ENCODE results near the gene CADM4. TPM values are rescaled to one million over a fixed set of nuclear protein-coding genes. Genes with fewer than 3 reads are reported as not detected.
A peak's percentile ranks its signal among the peaks of the same experiment; 100 is the strongest.

Gene CADM4
- total RNA-seq, 1 donor from 2014 or later = 8.7 TPM

- H3K4me3 ChIP-seq = no peak overlapping the region
- TF ChIP-seq, protein P1, sequence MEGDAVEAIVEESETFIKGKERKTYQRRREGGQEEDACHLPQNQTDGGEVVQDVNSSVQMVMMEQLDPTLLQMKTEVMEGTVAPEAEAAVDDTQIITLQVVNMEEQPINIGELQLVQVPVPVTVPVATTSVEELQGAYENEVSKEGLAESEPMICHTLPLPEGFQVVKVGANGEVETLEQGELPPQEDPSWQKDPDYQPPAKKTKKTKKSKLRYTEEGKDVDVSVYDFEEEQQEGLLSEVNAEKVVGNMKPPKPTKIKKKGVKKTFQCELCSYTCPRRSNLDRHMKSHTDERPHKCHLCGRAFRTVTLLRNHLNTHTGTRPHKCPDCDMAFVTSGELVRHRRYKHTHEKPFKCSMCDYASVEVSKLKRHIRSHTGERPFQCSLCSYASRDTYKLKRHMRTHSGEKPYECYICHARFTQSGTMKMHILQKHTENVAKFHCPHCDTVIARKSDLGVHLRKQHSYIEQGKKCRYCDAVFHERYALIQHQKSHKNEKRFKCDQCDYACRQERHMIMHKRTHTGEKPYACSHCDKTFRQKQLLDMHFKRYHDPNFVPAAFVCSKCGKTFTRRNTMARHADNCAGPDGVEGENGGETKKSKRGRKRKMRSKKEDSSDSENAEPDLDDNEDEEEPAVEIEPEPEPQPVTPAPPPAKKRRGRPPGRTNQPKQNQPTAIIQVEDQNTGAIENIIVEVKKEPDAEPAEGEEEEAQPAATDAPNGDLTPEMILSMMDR (IDR thresholded peaks at IDR 0.05) = no peak
- H3K4me1 ChIP-seq = no peaks in the 10 kb centered on the region
- no peak for DNase-seq
- H3K27ac ChIP-seq = no peak overlapping the region
- no peak for ATAC-seq
- intact Hi-C loops (cut with DNase I) = no loop called here
- H3K9me3 ChIP-seq = no peaks in the 10 kb centered on the region
- H3K27me3 ChIP-seq = no peaks in the 10 kb centered on the region
- no peaks in the 10 kb centered on the region for H3K36me3 ChIP-seq
Measured at GRCh38 chr19:43623889-43624670, 15.6 kb downstream of the CADM4 start.

GRCh38 chr19:43622956-43623355, 16.7 kb downstream of the CADM4 start:
- no peaks in the 10 kb centered on the region for H3K36me3 ChIP-seq
- no peak overlapping the region for H3K4me3 ChIP-seq
- H3K27ac ChIP-seq = no peak overlapping the region
- H3K27me3 ChIP-seq = no peaks in the 10 kb centered on the region
- TF ChIP-seq, protein P1 (IDR thresholded peaks at IDR 0.05) = no peak
- H3K4me1 ChIP-seq = peaks cover 8% of the 10 kb centered on the region
- H3K9me3 ChIP-seq = no peaks in the 10 kb centered on the region
- no peak for DNase-seq
- no peak for ATAC-seq
- intact Hi-C loops (cut with DNase I) = no loop called here

GRCh38 chr19:43622070-43622469, 17.6 kb downstream of the CADM4 start:
- TF ChIP-seq, protein P1 (IDR thresholded peaks at IDR 0.05) = no peak
- intact Hi-C loops (cut with DNase I) = no loop called here
- Histone ChIP-seq H3K9me3 (no peaks in the 10 kb centered on the region), H3K4me3 (no peak overlapping the region), H3K27me3 (no peaks in the 10 kb centered on the region), H3K27ac (no peak overlapping the region), H3K36me3 (no peaks in the 10 kb centered on the region), H3K4me1 (peaks cover 8% of the 10 kb centered on the region)
- ATAC-seq = no peak
- no peak for DNase-seq

GRCh38 chr19:43620061-43621001, 19.3 kb downstream of the CADM4 start:
- H3K27ac ChIP-seq = peak overlapping the region; percentile 93
- DNase-seq = no peak

DNA sequence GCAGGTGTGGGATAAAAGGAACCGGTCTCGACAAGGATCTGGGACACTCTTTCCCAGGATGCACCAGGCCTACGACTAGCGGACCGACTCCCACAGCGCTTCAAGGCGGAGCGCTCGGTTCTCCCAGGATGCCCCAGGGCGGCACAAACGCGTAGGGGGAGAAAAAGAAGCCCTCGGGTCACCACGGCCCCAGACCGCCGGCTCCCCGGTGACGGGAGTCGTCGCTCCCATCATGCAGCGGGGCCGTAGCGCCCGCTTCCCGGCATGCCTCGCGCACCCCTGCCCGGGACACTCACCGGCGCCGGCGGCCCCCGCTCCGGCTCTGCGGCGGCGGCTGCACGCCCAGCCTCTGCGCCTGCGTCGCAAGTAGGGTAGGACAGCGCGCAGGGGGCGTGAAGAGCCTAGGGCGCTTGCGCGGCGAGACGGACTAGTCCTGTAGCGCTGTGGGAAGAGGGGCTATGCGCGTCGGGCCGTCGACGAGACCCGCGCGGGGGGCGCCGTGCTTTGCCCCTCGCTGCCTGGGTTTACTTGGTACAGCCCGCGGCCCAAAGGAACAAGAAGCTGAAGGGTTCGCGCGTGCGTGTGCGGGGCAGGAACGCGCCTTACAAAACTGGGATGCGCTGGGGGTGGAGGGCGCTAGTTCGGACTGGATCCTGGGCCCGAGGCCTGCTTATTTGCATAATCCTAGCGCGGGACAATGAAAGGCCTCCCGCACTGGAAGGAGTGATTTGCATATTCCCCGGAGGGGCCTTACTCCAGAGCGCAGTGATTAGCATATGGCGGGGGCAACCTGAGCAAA, 20.2 kb downstream of the CADM4 start, which contains the start of gene ZNF428:
Gene ZNF428 (minus strand): TSS at position 368 of the 799 bp plus-strand sequence. CDS start 5,325 bp downstream, outside the sequence.
- intact Hi-C loops (cut with DNase I) = no loop called here
- ATAC-seq (peak; percentile 95), DNase-seq (peak; percentile 93)
- H3K27me3 ChIP-seq = no peaks in the 10 kb centered on the region
- peak within 1 kb of the TSS; percentile 93 for H3K27ac ChIP-seq
- H3K4me1 ChIP-seq = peaks cover 8% of the 10 kb centered on the region
- no peaks in the 10 kb centered on the region for H3K36me3 ChIP-seq
- TF ChIP-seq, protein P1 (IDR thresholded peaks at IDR 0.05) = no peak
- no peaks in the 10 kb centered on the region for H3K9me3 ChIP-seq
- peak within 1 kb of the TSS; percentile 93 for H3K4me3 ChIP-seq

More at GRCh38 chr19:43620061-43621001, 19.3 kb downstream of the CADM4 start:
- H3K4me1 ChIP-seq = peaks cover 8% of the 10 kb centered on the region
- TF ChIP-seq, protein P1 (IDR thresholded peaks at IDR 0.05) = no peak
- intact Hi-C loops (cut with DNase I) = no loop called here
- peak overlapping the region; percentile 93 for H3K4me3 ChIP-seq
- H3K36me3 ChIP-seq = no peaks in the 10 kb centered on the region
- ATAC-seq = no peak
- no peaks in the 10 kb centered on the region for H3K27me3 ChIP-seq
- H3K9me3 ChIP-seq = no peaks in the 10 kb centered on the region

All from upper lobe of right lung (tissue), 1 donor.